Activated naive CD4-positive, alpha-beta T cell treated with anti-CD3 and anti-CD28 coated beads, Interleukin-2, amount 50 U/mL, for 24 hours (primary cell): Measurements from ENCODE around the gene RNF14.
"Not testable (repeated sequence)": the region's sequence is repeated elsewhere in the genome, so short reads cannot be mapped to it uniquely, and the experiment has no call there.

Experiments used
- H3K27ac Mint-ChIP-seq: one replicate; pipeline ENCODE4 v1.8.0; 2021; ENCODE audit warnings: mild to moderate bottlenecking, mixed read lengths
- H3K27me3 Mint-ChIP-seq: one replicate; pipeline ENCODE4 v1.8.0; 2021; ENCODE audit warnings: mixed read lengths
- H3K36me3 Mint-ChIP-seq: one replicate; pipeline ENCODE4 v1.8.0; 2021; ENCODE audit warnings: mixed read lengths
- H3K4me1 Mint-ChIP-seq: one replicate; pipeline ENCODE4 v1.8.0; 2021; ENCODE audit warnings: mixed read lengths
- H3K4me3 Mint-ChIP-seq: one replicate; pipeline ENCODE4 v1.8.0; 2021; ENCODE audit warnings: mild to moderate bottlenecking, mixed read lengths
- H3K9me3 Mint-ChIP-seq: one replicate; pipeline ENCODE4 v1.8.0; 2021; ENCODE audit warnings: mixed read lengths

RNF14 gene

GRCh38 chr5:142013734-142014521 is 45.0 kb downstream of the RNF14 start:
- Mint-ChIP-seq H3K4me3 (peak overlapping the region; percentile 89), H3K9me3 (no peaks in the 10 kb centered on the region), H3K4me1 (peaks cover 82% of the 10 kb centered on the region), H3K27ac (peak overlapping the region; percentile 94), H3K27me3 (no peaks in the 10 kb centered on the region), H3K36me3 (peaks cover 9% of the 10 kb centered on the region)

GRCh38 chr5:142014911-142015584 is 46.1 kb downstream of the RNF14 start:
- Mint-ChIP-seq H3K27ac (peak overlapping the region; percentile 94), H3K4me3 (peak overlapping the region; percentile 47), H3K27me3 (no peaks in the 10 kb centered on the region), H3K4me1 (peaks cover 76% of the 10 kb centered on the region), H3K36me3 (peaks cover 6% of the 10 kb centered on the region), H3K9me3 (no peaks in the 10 kb centered on the region)

- H3K9me3 Mint-ChIP-seq = no peaks in the 10 kb centered on the region
- peaks cover 7% of the 10 kb centered on the region for H3K36me3 Mint-ChIP-seq
- H3K27ac Mint-ChIP-seq = peak overlapping the region; percentile 94
- H3K4me1 Mint-ChIP-seq = peaks cover 78% of the 10 kb centered on the region
- no peaks in the 10 kb centered on the region for H3K27me3 Mint-ChIP-seq
- peak overlapping the region; percentile 47 for H3K4me3 Mint-ChIP-seq
Measured at GRCh38 chr5:142015781-142016533, 47.1 kb downstream of the RNF14 start.

GRCh38 chr5:142016556-142016955 is 47.7 kb downstream of the RNF14 start:
- H3K4me3 Mint-ChIP-seq = peak overlapping the region; percentile 47
- H3K4me1 Mint-ChIP-seq = peaks cover 75% of the 10 kb centered on the region
- peak overlapping the region; percentile 94 for H3K27ac Mint-ChIP-seq
- no peaks in the 10 kb centered on the region for H3K9me3 Mint-ChIP-seq
- peaks cover 5% of the 10 kb centered on the region for H3K36me3 Mint-ChIP-seq
- H3K27me3 Mint-ChIP-seq = no peaks in the 10 kb centered on the region

- peaks cover 66% of the 10 kb centered on the region for H3K4me1 Mint-ChIP-seq
- no peaks in the 10 kb centered on the region for H3K9me3 Mint-ChIP-seq
- H3K4me3 Mint-ChIP-seq = peak overlapping the region; percentile 6
- peak overlapping the region; percentile 95 for H3K27ac Mint-ChIP-seq
- no peaks in the 10 kb centered on the region for H3K27me3 Mint-ChIP-seq
- H3K36me3 Mint-ChIP-seq = peaks cover 5% of the 10 kb centered on the region
Measured at GRCh38 chr5:142017832-142018427, 49.0 kb downstream of the RNF14 start.

GRCh38 chr5:142020122-142020659 is 51.3 kb downstream of the RNF14 start:
- H3K4me3 Mint-ChIP-seq = no peak overlapping the region
- H3K27me3 Mint-ChIP-seq = no peaks in the 10 kb centered on the region
- H3K27ac Mint-ChIP-seq = peak overlapping the region; percentile 74
- peaks cover 54% of the 10 kb centered on the region for H3K4me1 Mint-ChIP-seq
- no peaks in the 10 kb centered on the region for H3K9me3 Mint-ChIP-seq
- peaks cover 5% of the 10 kb centered on the region for H3K36me3 Mint-ChIP-seq

- Mint-ChIP-seq H3K27ac (no peak overlapping the region), H3K4me1 (peaks cover 25% of the 10 kb centered on the region), H3K27me3 (no peaks in the 10 kb centered on the region), H3K36me3 (peaks cover 2% of the 10 kb centered on the region), H3K9me3 (no peaks in the 10 kb centered on the region), H3K4me3 (no peak overlapping the region)
Measured at GRCh38 chr5:142023836-142024235, 54.9 kb downstream of the RNF14 start.

GRCh38 chr5:142024771-142025304 is 55.9 kb downstream of the RNF14 start:
- peaks cover 21% of the 10 kb centered on the region for H3K4me1 Mint-ChIP-seq

GRCh38 chr5:142025637-142026036 is 56.7 kb downstream of the RNF14 start:
- Mint-ChIP-seq H3K27ac (peak overlapping the region; percentile 98), H3K27me3 (no peaks in the 10 kb centered on the region), H3K4me3 (peak overlapping the region; percentile 93), H3K36me3 (no peaks in the 10 kb centered on the region), H3K4me1 (peaks cover 17% of the 10 kb centered on the region), H3K9me3 (no peaks in the 10 kb centered on the region)

More at GRCh38 chr5:142024771-142025304, 55.9 kb downstream of the RNF14 start:
- peak overlapping the region; percentile 93 for H3K4me3 Mint-ChIP-seq
- no peaks in the 10 kb centered on the region for H3K27me3 Mint-ChIP-seq
- peak overlapping the region; percentile 98 for H3K27ac Mint-ChIP-seq
- H3K9me3 Mint-ChIP-seq = no peaks in the 10 kb centered on the region
- H3K36me3 Mint-ChIP-seq = peaks cover 2% of the 10 kb centered on the region

- H3K4me1 Mint-ChIP-seq = peaks cover 15% of the 10 kb centered on the region
- H3K4me3 Mint-ChIP-seq = no peak overlapping the region
- no peaks in the 10 kb centered on the region for H3K27me3 Mint-ChIP-seq
- H3K9me3 Mint-ChIP-seq = no peaks in the 10 kb centered on the region
- H3K27ac Mint-ChIP-seq = no peak overlapping the region
- H3K36me3 Mint-ChIP-seq = no peaks in the 10 kb centered on the region
Measured at GRCh38 chr5:142032150-142032549, 63.2 kb downstream of the RNF14 start.

GRCh38 chr5:142032747-142033631 is 64.1 kb downstream of the RNF14 start:
- no peak overlapping the region for H3K27ac Mint-ChIP-seq
- H3K9me3 Mint-ChIP-seq = no peaks in the 10 kb centered on the region
- H3K4me1 Mint-ChIP-seq = peaks cover 15% of the 10 kb centered on the region
- H3K4me3 Mint-ChIP-seq = no peak overlapping the region
- no peaks in the 10 kb centered on the region for H3K36me3 Mint-ChIP-seq
- H3K27me3 Mint-ChIP-seq = no peaks in the 10 kb centered on the region

GRCh38 chr5:142033632-142034567 is 65.0 kb downstream of the RNF14 start:
- H3K9me3 Mint-ChIP-seq, H3K27me3 Mint-ChIP-seq, H3K36me3 Mint-ChIP-seq, H3K4me3 Mint-ChIP-seq: not testable (repeated sequence)
- peaks cover 15% of the 10 kb centered on the region for H3K4me1 Mint-ChIP-seq
- H3K27ac Mint-ChIP-seq = peak overlapping the region; percentile 81

- peak overlapping the region; percentile 42 for H3K27ac Mint-ChIP-seq
Measured at GRCh38 chr5:142034994-142035393, 66.1 kb downstream of the RNF14 start.

More at GRCh38 chr5:142034994-142035393, 66.1 kb downstream of the RNF14 start:
- H3K9me3 Mint-ChIP-seq = no peaks in the 10 kb centered on the region
- peaks cover 15% of the 10 kb centered on the region for H3K4me1 Mint-ChIP-seq
- no peaks in the 10 kb centered on the region for H3K27me3 Mint-ChIP-seq
- no peak overlapping the region for H3K4me3 Mint-ChIP-seq
- H3K36me3 Mint-ChIP-seq = no peaks in the 10 kb centered on the region
